Natural killer cell (primary cell): Measurements from ENCODE around the gene PDE6H. TPM values are rescaled to one million over a fixed set of nuclear protein-coding genes. Genes with fewer than 3 reads are reported as not detected.

Experiments used
- ATAC-seq, 3 donors: fragments of 150-1000 bp in 2 of 3; fragments of 200-7000 bp in 1 of 3; cut with Tn5 transposase; 1 replicate in 1 of 3; 2 replicates in 2 of 3; pipeline ENCODE4 v1.10.0; 2021; ENCODE audit warnings: mild to moderate bottlenecking in 2 of 3, moderate library complexity in 2 of 3
- DNase-seq, 2 donors: peaks; one replicate each; pipeline versions ENCODE4 v3.0.0 to v3.0.0-alpha.2; 2013 to 2021; ENCODE audit warnings: mixed read lengths in 1 of 2
- H3K27ac ChIP-seq: one replicate; pipeline ENCODE4 v1.5.1; 2013; ENCODE audit warnings: mild to moderate bottlenecking, low read length
- H3K27me3 ChIP-seq: one replicate; pipeline ENCODE4 v1.6.1; 2013; ENCODE audit warnings: low read length; ENCODE audit not compliant: control insufficient read depth, insufficient read depth
- H3K36me3 ChIP-seq: one replicate; pipeline ENCODE4 v1.6.1; 2013; ENCODE audit warnings: low read length; ENCODE audit not compliant: control insufficient read depth, insufficient read depth
- H3K4me1 ChIP-seq: one replicate; pipeline ENCODE4 v1.6.1; 2013; ENCODE audit warnings: low read length; ENCODE audit not compliant: control insufficient read depth, insufficient read depth
- H3K4me3 ChIP-seq: one replicate; pipeline ENCODE4 v1.5.1; 2013; ENCODE audit warnings: low read length
- H3K9me3 ChIP-seq: one replicate; pipeline ENCODE4 v1.6.1; 2013; ENCODE audit warnings: low read length; ENCODE audit not compliant: control insufficient read depth, insufficient read depth
- H3K27ac Mint-ChIP-seq, 2 donors: one replicate each; pipeline ENCODE4 v1.8.0; 2022; ENCODE audit warnings: mild to moderate bottlenecking in 2 of 2, mixed read lengths in 2 of 2, moderate library complexity in 1 of 2
- H3K27me3 Mint-ChIP-seq, 2 donors: one replicate each; pipeline ENCODE4 v1.8.0; 2022; ENCODE audit warnings: low read depth in 2 of 2, mixed read lengths in 2 of 2
- H3K36me3 Mint-ChIP-seq: one replicate; pipeline ENCODE4 v1.8.0; 2022; ENCODE audit warnings: mixed read lengths
- H3K4me1 Mint-ChIP-seq, 2 donors: one replicate each; pipeline ENCODE4 v1.8.0; 2022; ENCODE audit warnings: mixed read lengths in 2 of 2
- H3K4me3 Mint-ChIP-seq: one replicate; pipeline ENCODE4 v1.8.0; 2022; ENCODE audit warnings: mild to moderate bottlenecking, moderate library complexity, mixed read lengths
- H3K9me3 Mint-ChIP-seq, 2 donors: one replicate each; pipeline ENCODE4 v1.8.0; 2022; ENCODE audit warnings: mixed read lengths in 2 of 2
- CTCF ChIP-seq: fragments of 200-600 bp; IDR thresholded peaks from one replicate; pipeline ENCODE4 v1.8.0; 2022; ENCODE audit warnings: antibody characterized with exemption
- WGBS: methylation state at CpG from one replicate; pipeline ENCODE4 v1.1.7; 2013; ENCODE audit warnings: missing lambda C conversion rate; ENCODE audit not compliant: insufficient coverage; 5-methylcytosine and 5-hydroxymethylcytosine counted together
- intact Hi-C: fragments of 100-400 bp; cut with micrococcal nuclease; formaldehyde crosslinking; loops from one replicate; pipeline ENCODE4 v1.14.2; 2022
- total RNA-seq, 4 donors: library from RNA; stranded (reverse); fragments of 120-200 nt in 1 of 4; gene quantifications; one replicate each; pipeline versions ENCODE4 v1.2.3 to v1.2.4, GENCODE V29; 2013 to 2022

PDE6H gene
- total RNA-seq, 3 donors from 2014 or later (not counting 1 experiment from before 2014, with no cell fraction given): not detected

GRCh38 chr12:14956024-14956891 is 16.6 kb upstream of the PDE6H start:
- H3K9me3 Mint-ChIP-seq: no peaks in the 10 kb centered on the region
- H3K27ac Mint-ChIP-seq: peak overlapping the region; percentile 97 to 98
- no peaks in the 10 kb centered on the region for H3K27me3 ChIP-seq
- H3K4me3 Mint-ChIP-seq: peak overlapping the region; percentile 100
- peak overlapping the region; percentile 95 for H3K27ac ChIP-seq
- H3K27me3 Mint-ChIP-seq: no peaks in the 10 kb centered on the region
- H3K4me3 ChIP-seq: peak overlapping the region; percentile 2
- intact Hi-C loops: loop anchor here (5.0 kb wide), 3 partner anchors 74 to 699 kb away; no protein-coding TSS in a partner anchor
- H3K9me3 ChIP-seq: no peaks in the 10 kb centered on the region
- peaks cover 7% of the 10 kb centered on the region for H3K36me3 Mint-ChIP-seq
- peaks cover 88 to 93% of the 10 kb centered on the region in 2 donors for H3K4me1 Mint-ChIP-seq
- TF ChIP-seq CTCF: no peak
- DNase-seq: peak in 1 of 2 donors; percentile 58
- ATAC-seq: peak in 1 of 3 donors; percentile 4
- H3K36me3 ChIP-seq: peaks cover 20% of the 10 kb centered on the region
- H3K4me1 ChIP-seq: peaks cover 53% of the 10 kb centered on the region
- WGBS: 19% methylated on average over 8 of the region's 9 CpGs

- no peaks in the 10 kb centered on the region for H3K27me3 ChIP-seq
- Mint-ChIP-seq H3K9me3 (no peaks in the 10 kb centered on the region), H3K4me3 (peak overlapping the region; percentile 100), H3K27ac (peak overlapping the region; percentile 97 to 98), H3K27me3 (no peaks in the 10 kb centered on the region), H3K36me3 (peaks cover 11% of the 10 kb centered on the region), H3K4me1 (peaks cover 88 to 93% of the 10 kb centered on the region in 2 donors)
- H3K4me1 ChIP-seq: peaks cover 52% of the 10 kb centered on the region
- H3K9me3 ChIP-seq: no peaks in the 10 kb centered on the region
- H3K36me3 ChIP-seq: peaks cover 16% of the 10 kb centered on the region
- no peak overlapping the region for H3K4me3 ChIP-seq
- intact Hi-C loops: loop anchor here (5.0 kb wide), 3 partner anchors 75 to 700 kb away; no protein-coding TSS in a partner anchor
- peak overlapping the region; percentile 95 for H3K27ac ChIP-seq
- 9% methylated on average over 1 of the region's 2 CpGs for WGBS
- DNase-seq: no peak
- TF ChIP-seq CTCF: no peak
- no peak for ATAC-seq
These were observed 15.9 kb upstream of the PDE6H start for GRCh38 chr12:14956905-14957304.

GRCh38 chr12:14957551-14958168 is 15.2 kb upstream of the PDE6H start:
- Mint-ChIP-seq H3K27me3 (no peaks in the 10 kb centered on the region), H3K36me3 (peaks cover 11% of the 10 kb centered on the region), H3K27ac (peak overlapping the region; percentile 97 to 98), H3K9me3 (no peaks in the 10 kb centered on the region), H3K4me3 (peak overlapping the region; percentile 100), H3K4me1 (peaks cover 88 to 89% of the 10 kb centered on the region in 2 donors)
- intact Hi-C loops: loop anchor here (5.0 kb wide), 3 partner anchors 75 to 700 kb away; no protein-coding TSS in a partner anchor
- Histone ChIP-seq H3K4me3 (peak overlapping the region; percentile 91), H3K4me1 (peaks cover 47% of the 10 kb centered on the region), H3K27ac (peak overlapping the region; percentile 95), H3K27me3 (no peaks in the 10 kb centered on the region), H3K9me3 (no peaks in the 10 kb centered on the region), H3K36me3 (peaks cover 15% of the 10 kb centered on the region)
- DNase-seq: peak in 1 of 2 donors; percentile 43
- WGBS: 34% methylated on average over 5 of the region's 5 CpGs
- TF ChIP-seq CTCF: no peak
- no peak for ATAC-seq
